ENCODE data around the gene CALN1.

- TF ChIP-seq POLR2A (IDR thresholded peaks at IDR 0.05): no peak
- no peak for TF ChIP-seq CTCF (IDR thresholded peaks at IDR 0.05)
These were observed 420.6 kb downstream of the CALN1 start for GRCh38 chr7:71991586-71991985.
